Endothelial cell of umbilical vein (primary cell): ENCODE data around the gene DUSP5. TPM values are rescaled to one million over a fixed set of nuclear protein-coding genes. Genes with fewer than 3 reads are reported as not detected.

Source experiments
- BruUV-seq: library from RNA; stranded (reverse); fragments of 400-500 nt; replicated peaks from 2 replicates; lab custom pipeline; 2021; lab: Mats Ljungman, UMichigan
- CTCF ChIA-PET: fragments of 300-600, 350-600 bp; sonication (Branson Sonifier 250); formaldehyde crosslinking; loops from one replicate; lab custom pipeline; 2021; ENCODE audit warnings: antibody characterized with exemption, inconsistent platforms; lab: Charles Lee
- POLR2A ChIA-PET: fragments of 300-600, 350-600 bp; sonication (Branson Sonifier 250); formaldehyde crosslinking; loops from one replicate; lab custom pipeline; 2021; ENCODE audit warnings: antibody characterized with exemption, inconsistent platforms; lab: Charles Lee
- DNase-seq: peaks from one replicate; pipeline ENCODE4 v3.0.0-alpha.2; 2011; ENCODE audit warnings: low read depth, low spot score
- FAIRE-seq: peaks from 2 replicates; lab custom pipeline; 2011; peaks lifted over from hg19 to GRCh38; lab: Jason Lieb, UNC
- H2AFZ ChIP-seq: 2 replicates; pipeline ENCODE4 v1.6.0; 2012; ENCODE audit warnings: low read depth, low read length, control low read depth, inconsistent platforms
- H3K27ac ChIP-seq: 2 replicates; pipeline ENCODE4 v1.5.1; 2011; ENCODE audit warnings: low read depth, mild to moderate bottlenecking, control low read depth, low read length, moderate library complexity; ENCODE audit not compliant: insufficient read depth
- H3K27me3 ChIP-seq, 2 experiments: 2 replicates each; pipeline versions ENCODE4 v1.6.0 to v1.6.1; 2011; ENCODE audit warnings: low read length in 2 of 2, mixed read lengths in 1 of 2; ENCODE audit not compliant: control insufficient read depth in 2 of 2, insufficient read depth in 2 of 2
- H3K36me3 ChIP-seq, 2 experiments: 2 replicates in 1 of 2; 3 replicates in 1 of 2; pipeline ENCODE4 v1.5.1; 2011; ENCODE audit warnings: low read length in 2 of 2, mild to moderate bottlenecking in 1 of 2, moderate library complexity in 1 of 2; ENCODE audit not compliant: control insufficient read depth in 2 of 2, insufficient read depth in 2 of 2; ENCODE audit errors: extremely low read depth in 1 of 2
- H3K4me1 ChIP-seq: 3 replicates; pipeline ENCODE4 v1.5.1; 2011; ENCODE audit warnings: mild to moderate bottlenecking, low read length; ENCODE audit not compliant: control insufficient read depth, insufficient read depth; ENCODE audit errors: extremely low read depth
- H3K4me2 ChIP-seq: 2 replicates; pipeline ENCODE4 v1.6.1; 2011; ENCODE audit warnings: low read length, control low read depth, mixed read lengths; ENCODE audit not compliant: insufficient read depth
- H3K4me3 ChIP-seq, 3 experiments: fragments of 200-600 bp in 1 of 3; sonication (generic), shearing (Covaris generic) in 1 of 3; replicated peaks in 1 of 3; 2 replicates each; pipeline ENCODE4 v1.5.1; 2011 to 2016; ENCODE audit warnings: control low read depth in 3 of 3, low read length in 3 of 3, mild to moderate bottlenecking in 2 of 3, inconsistent platforms in 1 of 3, low read depth in 1 of 3, moderate library complexity in 1 of 3; ENCODE audit not compliant: insufficient read depth in 1 of 3
- H3K79me2 ChIP-seq: 2 replicates; pipeline ENCODE4 v1.6.0; 2012; ENCODE audit warnings: low read length, inconsistent platforms; ENCODE audit not compliant: control insufficient read depth, insufficient read depth
- H3K9ac ChIP-seq: replicated peaks from 2 replicates; pipeline ENCODE3; 2011; ENCODE audit warnings: low read length, control low read depth; ENCODE audit not compliant: insufficient read depth; ENCODE audit errors: extremely low read depth
- H3K9me1 ChIP-seq: replicated peaks from 3 replicates; pipeline ENCODE4 v1.6.0; 2011; ENCODE audit warnings: mild to moderate bottlenecking, low read length; ENCODE audit not compliant: control insufficient read depth, insufficient read depth; ENCODE audit errors: extremely low read depth
- H3K9me3 ChIP-seq: replicated peaks from 2 replicates; pipeline ENCODE4 v1.5.1; 2012; ENCODE audit warnings: low read length, inconsistent platforms; ENCODE audit not compliant: control insufficient read depth, insufficient read depth
- H4K20me1 ChIP-seq: replicated peaks from 2 replicates; pipeline ENCODE3; 2011; ENCODE audit warnings: mild to moderate bottlenecking, low read length; ENCODE audit not compliant: control insufficient read depth, insufficient read depth; ENCODE audit errors: extremely low read depth
- CTCF ChIP-seq, 2 donors: IDR thresholded peaks; 1 replicate in 1 of 2; 2 replicates in 1 of 2; pipeline ENCODE4 v1.5.1; 2011; ENCODE audit warnings: low read length in 2 of 2, mild to moderate bottlenecking in 2 of 2, moderate library complexity in 2 of 2, control low read depth in 1 of 2, inconsistent platforms in 1 of 2, low read depth in 1 of 2; ENCODE audit not compliant: insufficient read depth in 1 of 2; ENCODE audit errors: extremely low read depth in 1 of 2
- EZH2 ChIP-seq: IDR thresholded peaks from 2 replicates; pipeline ENCODE4 v1.6.1; 2012; ENCODE audit warnings: borderline replicate concordance, low read depth, mild to moderate bottlenecking, moderate library complexity, low read length, inconsistent platforms; ENCODE audit not compliant: severe bottlenecking
- GATA2 ChIP-seq: IDR thresholded peaks from 2 replicates; pipeline ENCODE4 v1.7.0; 2011; ENCODE audit warnings: low read depth, mild to moderate bottlenecking, moderate library complexity, mixed read lengths, low read length; ENCODE audit not compliant: insufficient read length, insufficient read depth
- JUN ChIP-seq: IDR thresholded peaks from 2 replicates; pipeline ENCODE4 v1.6.1; 2011; ENCODE audit warnings: borderline replicate concordance, low read depth; ENCODE audit not compliant: insufficient read length, insufficient read depth
- MAX ChIP-seq: IDR thresholded peaks from 2 replicates; pipeline ENCODE4 v1.6.1; 2011; ENCODE audit not compliant: insufficient read depth, insufficient read length
- MYC ChIP-seq: IDR thresholded peaks from one replicate; pipeline ENCODE4 v1.6.1; 2011; ENCODE audit warnings: mild to moderate bottlenecking, low read depth, low read length
- POLR2A ChIP-seq: IDR thresholded peaks from 2 replicates; pipeline ENCODE4 v1.6.1; 2012; ENCODE audit warnings: low read depth, mild to moderate bottlenecking, control low read depth, low read length
- POLR2AphosphoS5 ChIP-seq: IDR thresholded peaks from 2 replicates; pipeline ENCODE4 v1.6.1; 2012; ENCODE audit warnings: low read depth, mild to moderate bottlenecking, control low read depth, low read length, moderate library complexity; ENCODE audit not compliant: insufficient read depth
- dilution Hi-C: fragments of 300-500 bp; cut with MboI; formaldehyde crosslinking; loops from one replicate; pipeline ENCODE4 v1.15.0; 2019; ENCODE audit warnings: low sequenced_read_pairs; ENCODE audit not compliant: extremely low pct_ligation_motif_present
- intact Hi-C: fragments of 100-400 bp; cut with micrococcal nuclease; formaldehyde crosslinking; loops from one replicate; pipeline ENCODE4 v1.10.0; 2022
- polyA plus RNA-seq, 4 experiments: library from polyadenylated mRNA; depleted of rRNA in 3 of 4; stranded (reverse) in 3 of 4; unstranded in 1 of 4; fragments of >200 nt; gene quantifications; 2 replicates each; pipeline versions ENCODE4 v1.2.1 to v1.2.3, GENCODE V29; 2011 to 2012; ENCODE audit warnings: missing spikeins in 1 of 4
- total RNA-seq: library from RNA; stranded (reverse); gene quantifications from 2 replicates; pipeline ENCODE4 v1.2.3, GENCODE V29; 2021

Gene DUSP5
- total and polyA plus RNA-seq, 2 donors (not counting 3 experiments of a cell fraction or from before 2014, with no cell fraction given) = 12.2 to 25.2 TPM

- dilution Hi-C loops (no loop called here), intact Hi-C loops (no loop called here)
- H2AFZ ChIP-seq = no peak overlapping the region
- DNase-seq (peak; percentile 29), FAIRE-seq (peak; percentile 35)
- no peaks in the 10 kb centered on the region for H3K36me3 ChIP-seq
- H4K20me1 ChIP-seq = no peaks in the 10 kb centered on the region
- peak; percentile 65 for TF ChIP-seq GATA2
- TF ChIP-seq EZH2 = no peak
- POLR2A ChIA-PET = interaction anchor here (1.2 kb wide), 1 partner anchor 24 kb away, joined by 3 read pairs; no protein-coding TSS in a partner anchor
- BruUV-seq = no TSS peak
- no peaks in the 10 kb centered on the region for H3K79me2 ChIP-seq
- CTCF ChIA-PET = interaction anchor here (0.6 to 1.4 kb wide), 4 partner anchors 11 to 212 kb away, joined by 3 to 4 read pairs (median 4); no protein-coding TSS in a partner anchor
- no peaks in the 10 kb centered on the region for H3K9me1 ChIP-seq
- no peaks in the 10 kb centered on the region for H3K9me3 ChIP-seq
- H3K27ac ChIP-seq = no peak overlapping the region
- peaks cover 27% of the 10 kb centered on the region for H3K4me1 ChIP-seq
- H3K4me2 ChIP-seq = no peak overlapping the region
- H3K9ac ChIP-seq = no peak overlapping the region
- no peaks in the 10 kb centered on the region for H3K27me3 ChIP-seq
- H3K4me3 ChIP-seq = no peak overlapping the region
Measured at GRCh38 chr10:110522365-110522988, 24.8 kb downstream of the DUSP5 start.

- POLR2A ChIA-PET = no interaction called here
- BruUV-seq = no TSS peak
Measured at GRCh38 chr10:110523736-110524135, 26.0 kb downstream of the DUSP5 start.

More at GRCh38 chr10:110523736-110524135, 26.0 kb downstream of the DUSP5 start:
- dilution Hi-C loops (no loop called here), intact Hi-C loops (no loop called here)
- H3K79me2 ChIP-seq = no peaks in the 10 kb centered on the region
- CTCF ChIA-PET = interaction anchor here (0.6 to 1.4 kb wide), 2 partner anchors 170 to 516 kb away, joined by 3 to 4 read pairs; partner anchors contain the start of gene ADD3
- no peaks in the 10 kb centered on the region for H3K9me1 ChIP-seq
- FAIRE-seq (no peak), DNase-seq (no peak)
- no peak overlapping the region for H3K9ac ChIP-seq
- no peak overlapping the region for H3K27ac ChIP-seq
- H3K4me1 ChIP-seq = peaks cover 39% of the 10 kb centered on the region
- H3K4me2 ChIP-seq = no peak overlapping the region
- no peaks in the 10 kb centered on the region for H4K20me1 ChIP-seq
- no peak overlapping the region for H3K4me3 ChIP-seq
- no peaks in the 10 kb centered on the region for H3K9me3 ChIP-seq
- no peaks in the 10 kb centered on the region for H3K36me3 ChIP-seq
- H3K27me3 ChIP-seq = no peaks in the 10 kb centered on the region
- H2AFZ ChIP-seq = no peak overlapping the region
- TF ChIP-seq JUN (no peak), EZH2 (no peak), MAX (no peak), GATA2 (no peak), MYC (no peak), POLR2AphosphoS5 (no peak), CTCF (IDR thresholded peaks at IDR 0.05; ENCODE audit: extremely low read depth in 1 of 2, insufficient read depth in 1 of 2, low read depth in 1 of 2, low read length in 2 of 2) (no peak), POLR2A (no peak)
